HG02798 (cell line): Measurements from ENCODE around the gene CFAP58.
"Not testable (repeated sequence)": the region's sequence is repeated elsewhere in the genome, so short reads cannot be mapped to it uniquely, and the experiment has no call there.

ENCODE experiments used
- ATAC-seq: cut with Tn5 transposase; IDR thresholded peaks from one replicate; pipeline ENCODE4 v1.9.1; 2021; ENCODE audit warnings: mild to moderate bottlenecking; ENCODE audit not compliant: unreplicated experiment, poor library complexity

The CFAP58 gene

DNA sequence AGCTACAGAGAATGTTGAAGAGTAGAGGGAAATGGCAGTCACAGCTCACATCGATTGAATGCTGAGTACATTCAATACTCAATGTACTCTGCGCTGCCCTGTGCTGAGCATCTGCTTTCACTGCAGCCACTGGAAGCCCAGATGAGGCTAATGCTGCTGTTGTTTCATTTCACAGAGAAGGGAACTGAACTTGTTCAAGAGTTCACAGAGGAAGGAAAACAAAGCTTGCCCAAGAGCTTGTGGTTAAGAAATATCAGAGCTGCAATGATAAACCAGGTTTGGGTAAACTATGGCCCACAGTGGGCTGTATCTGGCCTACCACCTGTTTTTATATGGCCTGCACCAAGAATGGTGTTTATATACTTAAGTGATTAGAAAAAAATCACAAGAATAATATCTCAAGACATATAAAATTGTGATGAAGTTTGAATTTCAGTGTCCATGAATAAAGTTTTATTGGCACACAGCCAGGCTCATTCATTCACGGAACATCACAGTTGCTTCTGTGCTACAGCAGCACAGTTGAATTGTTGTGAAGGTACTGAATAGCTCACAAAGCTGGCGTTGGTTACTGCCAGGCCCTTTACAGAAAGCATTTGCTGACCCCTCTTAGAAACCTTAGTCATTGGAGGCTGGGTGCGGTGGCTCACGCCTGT is 64.1 kb downstream of the CFAP58 start:
- ATAC-seq: no peak

DNA sequence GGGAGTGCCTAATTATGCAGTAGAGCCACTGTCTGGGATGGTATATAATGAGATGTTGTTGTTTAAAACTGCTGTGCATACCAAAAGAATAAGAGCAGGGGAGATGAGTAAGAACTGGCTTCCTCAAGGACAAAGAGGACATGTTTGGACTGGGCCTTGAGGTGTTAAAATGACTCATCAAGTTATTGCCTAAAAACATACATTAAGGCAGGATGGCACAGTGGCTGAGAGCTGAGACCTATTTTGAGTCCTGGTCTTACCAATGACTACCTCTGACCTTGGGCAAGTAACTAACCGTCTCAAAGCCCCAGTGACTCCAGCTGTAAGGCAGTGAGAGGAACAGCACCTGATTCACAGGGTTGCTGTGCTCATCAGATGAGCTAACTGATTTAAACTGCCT is 71.1 kb downstream of the CFAP58 start:
- peak; percentile 90 for ATAC-seq

DNA sequence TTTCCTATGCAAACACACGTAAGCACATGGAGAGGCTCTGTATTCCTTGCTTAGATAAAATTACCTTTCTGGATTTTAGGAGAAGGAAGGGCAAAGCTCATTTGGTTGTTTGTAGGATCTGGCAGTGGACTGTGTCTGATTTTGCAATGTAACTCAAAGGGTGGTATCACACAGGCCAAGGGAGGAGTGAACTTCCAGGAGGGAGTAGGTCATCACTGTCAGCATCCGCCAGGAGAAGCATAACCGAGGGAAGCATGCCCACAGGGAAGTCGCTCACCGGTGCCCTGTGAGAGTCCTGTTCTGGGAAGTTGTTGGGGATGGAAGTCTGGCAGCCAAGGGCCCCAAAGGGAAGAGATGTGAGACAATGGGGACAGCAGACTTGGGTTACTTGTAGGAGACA is 74.4 kb downstream of the CFAP58 start:
- no peak for ATAC-seq

DNA sequence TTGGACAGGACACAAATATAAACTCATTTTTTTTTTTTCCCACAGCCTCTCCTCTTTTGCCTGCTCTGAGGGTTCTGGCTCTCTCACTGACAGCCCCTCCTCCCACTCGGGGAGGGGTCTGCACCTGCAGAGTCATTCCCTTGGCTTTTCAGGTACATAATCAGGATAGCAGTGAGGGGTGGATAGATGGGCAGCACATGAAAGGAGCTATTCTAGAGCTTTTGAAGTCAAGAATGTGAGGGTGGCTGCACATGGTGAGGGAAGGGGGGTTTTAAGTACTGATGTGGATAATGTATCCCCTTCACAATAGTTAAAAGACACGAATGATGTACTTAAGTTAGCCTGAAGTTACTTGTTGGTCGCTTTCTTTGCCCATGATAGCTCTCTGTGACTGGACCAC is 76.2 kb downstream of the CFAP58 start:
- no peak for ATAC-seq

DNA sequence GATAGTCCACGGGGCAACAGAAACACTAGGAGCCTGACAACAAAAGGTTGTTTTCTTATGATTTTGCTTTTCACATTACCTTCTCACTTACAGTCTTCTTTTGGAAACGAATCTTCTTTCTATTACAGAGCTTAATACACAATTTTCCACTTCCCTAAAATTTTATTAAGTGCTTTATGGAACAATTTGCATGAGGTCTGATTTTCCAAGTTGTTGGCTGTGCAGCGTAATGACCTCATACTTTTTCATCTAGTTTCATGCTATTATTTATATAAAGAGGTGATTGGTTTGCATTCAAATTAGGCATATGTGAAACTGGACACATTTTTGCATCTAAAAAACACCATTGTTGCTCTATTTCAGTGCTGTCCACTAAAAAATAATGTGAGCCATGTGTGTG is 76.7 kb downstream of the CFAP58 start:
- ATAC-seq: no peak

DNA sequence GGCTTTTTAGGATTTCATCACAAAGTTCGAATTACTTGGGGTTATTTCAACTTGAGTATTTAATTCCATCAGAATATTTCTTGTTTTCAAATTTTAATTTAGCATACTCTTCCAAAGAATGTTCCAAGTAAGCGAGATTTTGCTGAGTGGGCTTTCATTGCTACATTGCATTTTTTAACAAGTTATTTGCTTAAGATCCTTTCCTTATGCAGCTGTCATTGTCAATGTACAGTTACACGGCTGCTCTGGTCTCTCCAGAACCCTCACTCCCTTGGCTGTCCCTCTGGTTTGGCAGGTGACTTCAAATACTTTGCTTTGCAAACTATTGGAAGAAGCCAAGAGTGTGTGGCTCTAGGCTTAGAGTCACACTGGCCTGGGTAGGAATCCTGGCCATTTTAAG is 80.0 kb downstream of the CFAP58 start:
- ATAC-seq: no peak

DNA sequence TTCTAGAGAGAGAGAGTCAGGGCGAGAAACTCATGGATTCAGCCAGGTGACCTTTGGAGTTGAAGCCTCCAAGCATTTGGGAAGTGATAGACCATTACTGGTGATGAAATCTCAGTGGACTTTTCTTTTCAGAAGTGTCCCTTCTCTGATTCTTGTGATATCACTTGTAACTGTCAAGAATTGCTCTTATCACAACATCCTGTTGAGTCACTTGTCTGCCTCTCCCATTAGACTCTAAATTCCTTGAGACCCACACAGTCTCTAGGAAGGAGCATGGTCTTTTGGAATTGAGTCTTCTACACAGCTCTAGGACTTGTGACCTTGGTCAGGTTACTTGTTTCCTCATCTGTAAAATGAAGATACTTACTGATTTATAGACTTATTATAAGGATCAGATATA is 81.0 kb downstream of the CFAP58 start:
- ATAC-seq: no peak

DNA sequence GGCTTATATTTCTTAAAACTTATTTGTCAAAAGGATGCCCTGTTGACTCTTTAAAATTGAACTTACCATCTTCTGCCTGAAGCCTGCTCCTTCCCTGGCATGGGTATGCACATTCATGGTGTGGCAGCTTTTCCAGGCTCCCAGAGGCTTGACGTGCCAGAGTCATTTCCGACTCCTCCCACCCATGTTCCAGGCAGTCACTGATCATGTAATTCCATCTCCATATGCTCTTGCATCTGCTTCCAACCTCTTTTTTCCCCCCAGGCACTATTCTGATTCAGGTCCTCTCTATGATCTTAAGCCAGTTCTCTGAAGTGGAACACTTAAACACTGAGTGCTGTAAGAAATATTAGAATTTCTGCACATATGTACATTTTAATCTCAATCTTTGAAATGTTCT is 82.2 kb downstream of the CFAP58 start:
- no peak for ATAC-seq

DNA sequence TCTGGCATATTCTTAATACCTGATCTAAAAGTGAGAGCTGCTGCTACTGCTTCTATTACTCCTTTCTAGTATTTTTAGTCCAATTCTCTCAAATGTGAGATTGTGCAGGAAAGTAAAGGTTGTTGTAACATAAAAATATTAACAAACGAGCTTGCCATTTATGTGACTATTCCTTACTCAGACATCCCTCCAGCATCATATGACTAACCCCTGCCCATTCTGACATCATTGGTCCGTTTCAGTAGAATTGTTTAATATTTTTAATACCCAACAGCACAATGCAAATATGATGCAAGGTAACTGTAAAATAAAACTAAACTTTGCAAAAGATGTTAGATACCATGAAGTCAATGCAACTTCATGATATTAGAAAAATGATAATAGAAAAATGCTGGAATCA is 83.6 kb downstream of the CFAP58 start:
- ATAC-seq: no peak

DNA sequence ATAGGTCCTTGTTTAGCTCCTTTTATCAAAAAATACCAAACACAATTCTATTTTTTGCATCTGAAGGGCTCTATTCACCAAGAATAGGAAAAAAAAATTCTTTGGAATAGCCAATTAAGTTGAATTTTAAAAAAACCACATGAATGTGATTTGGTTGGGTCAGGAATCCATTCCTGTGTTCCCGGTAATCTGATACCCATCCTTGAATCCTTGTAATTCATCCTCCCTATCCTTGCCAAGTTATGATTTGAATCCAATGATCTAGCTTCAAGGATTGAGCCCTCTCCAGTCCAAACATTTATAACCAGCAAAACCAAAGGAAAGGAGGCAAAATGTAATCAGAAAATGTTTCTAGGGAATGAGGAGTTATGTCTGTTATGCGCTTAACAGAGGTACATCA is 86.6 kb downstream of the CFAP58 start:
- no peak for ATAC-seq

DNA sequence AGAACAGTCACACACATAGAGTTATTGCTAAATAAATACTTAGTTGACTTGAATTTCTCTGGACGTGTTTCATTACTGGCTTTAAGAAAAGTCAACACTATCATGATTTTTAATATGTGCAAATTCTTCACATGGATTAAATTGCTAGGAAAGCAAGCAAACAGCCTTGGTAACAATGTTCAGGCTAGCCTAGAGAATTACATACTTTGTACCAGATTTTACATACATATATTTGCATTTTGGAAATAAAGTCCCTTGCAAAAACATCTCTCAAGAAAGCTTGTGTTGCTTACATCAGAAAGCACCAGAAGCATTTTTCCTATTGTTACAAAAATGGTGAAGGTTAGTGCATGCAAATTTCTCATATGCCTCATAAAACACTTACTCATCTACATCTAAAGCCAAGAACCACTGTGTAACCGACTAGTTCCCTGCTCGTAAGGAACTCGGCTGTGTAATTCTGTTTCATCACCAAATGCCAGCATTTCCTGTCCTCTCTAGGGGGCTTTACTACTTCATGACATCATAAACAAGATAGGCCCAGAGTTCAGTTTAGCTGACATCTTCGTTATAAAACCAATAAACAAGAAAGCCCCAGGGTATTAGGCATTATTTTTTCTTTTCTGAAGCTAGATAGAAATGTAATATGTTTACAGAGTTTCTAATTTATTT is 87.8 kb downstream of the CFAP58 start:
- ATAC-seq: no peak

DNA sequence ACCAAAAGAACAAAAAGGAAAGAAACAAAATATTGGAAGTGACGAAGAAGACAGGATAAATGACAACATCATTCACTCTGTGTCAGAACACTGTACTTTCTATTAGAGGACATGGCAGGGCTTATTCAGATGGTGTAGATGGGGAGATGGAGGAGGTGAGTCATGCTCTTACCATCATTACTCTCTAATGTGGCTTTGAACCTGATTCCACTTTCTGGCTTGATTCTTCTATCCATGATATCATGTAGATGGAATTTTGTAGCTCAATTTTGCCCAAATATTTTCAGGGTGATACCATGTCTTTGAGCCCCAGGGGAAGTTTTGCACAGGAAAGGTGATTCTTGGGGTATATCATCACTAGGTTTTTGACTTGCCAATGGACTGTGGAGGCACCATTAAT is 91.7 kb downstream of the CFAP58 start:
- ATAC-seq: no peak

DNA sequence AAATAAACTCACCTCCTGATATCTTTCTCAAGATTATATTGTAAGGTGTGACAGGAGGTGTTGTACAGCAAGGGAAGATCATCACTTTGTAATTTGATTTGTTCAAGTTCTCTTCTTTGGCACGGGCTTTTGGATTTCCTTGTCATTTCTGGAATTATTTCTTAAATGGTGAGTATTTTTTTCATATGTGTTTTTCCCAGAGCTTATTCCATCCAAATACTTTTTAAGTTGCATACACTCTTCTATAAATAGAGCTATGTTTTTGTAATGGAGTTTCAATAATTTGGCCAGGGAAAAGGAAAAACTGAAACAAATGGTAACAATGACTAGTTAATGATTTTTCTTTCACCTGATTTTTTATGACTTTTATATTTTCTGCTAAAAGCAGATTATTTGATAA is 92.5 kb downstream of the CFAP58 start:
- ATAC-seq: no peak

DNA sequence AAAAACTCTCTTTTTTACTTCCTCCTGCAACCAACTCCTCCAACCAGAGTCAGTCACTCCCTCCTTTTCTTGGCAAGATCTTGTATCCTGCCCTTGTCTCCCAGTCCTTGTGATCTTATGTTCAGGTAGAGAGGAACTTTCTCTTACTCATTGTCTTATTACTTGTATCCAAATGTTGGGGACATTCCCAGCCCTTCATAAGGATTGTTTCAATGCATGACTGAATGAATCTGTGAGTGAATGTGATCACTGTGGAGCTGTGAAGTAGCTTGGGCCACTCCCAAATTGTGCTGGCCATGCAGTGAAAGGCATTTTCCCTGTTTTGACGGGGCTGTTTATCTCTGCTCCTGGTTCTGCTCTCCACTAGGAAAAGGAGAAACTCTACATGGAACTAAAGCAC is 93.7 kb downstream of the CFAP58 start:
- no peak for ATAC-seq

DNA sequence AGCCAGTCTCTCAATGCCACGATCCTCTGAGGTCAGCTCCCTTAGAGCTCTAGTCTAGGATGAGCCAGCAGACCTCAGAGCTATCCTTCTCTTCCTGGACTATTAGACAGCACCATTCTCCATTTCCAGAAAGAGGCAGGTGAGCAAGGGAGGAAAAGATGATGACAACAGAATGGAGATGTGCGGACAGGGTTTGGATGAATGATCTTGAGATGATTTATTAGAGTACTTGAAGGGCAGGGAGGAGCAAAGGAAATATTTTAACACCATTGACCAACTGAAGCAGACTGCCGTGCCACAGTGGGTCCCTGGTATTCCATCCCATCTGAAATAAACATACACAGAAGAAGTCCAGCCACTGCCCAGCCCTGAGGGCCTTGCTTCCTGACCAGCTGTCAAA is 94.3 kb downstream of the CFAP58 start:
- ATAC-seq: no peak

DNA sequence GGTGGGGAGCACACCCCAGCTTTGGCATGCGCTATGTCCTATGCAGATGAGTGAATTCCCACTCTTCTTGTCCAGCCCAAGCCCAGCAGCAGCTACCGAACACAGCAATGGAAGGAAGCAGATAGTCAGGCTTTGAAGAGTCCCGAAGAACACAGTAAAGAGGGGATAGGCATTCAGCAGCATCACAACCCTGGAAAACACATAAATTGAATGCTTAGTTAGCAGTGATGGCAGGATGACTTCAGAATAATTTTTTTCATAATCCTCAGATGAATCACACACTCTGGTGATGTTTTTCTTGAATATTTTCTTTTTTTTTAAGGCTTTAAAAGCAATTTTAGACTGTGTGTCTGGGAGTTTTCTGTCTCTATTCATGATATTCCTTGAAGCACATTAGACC is 95.8 kb downstream of the CFAP58 start:
- ATAC-seq: no peak

DNA sequence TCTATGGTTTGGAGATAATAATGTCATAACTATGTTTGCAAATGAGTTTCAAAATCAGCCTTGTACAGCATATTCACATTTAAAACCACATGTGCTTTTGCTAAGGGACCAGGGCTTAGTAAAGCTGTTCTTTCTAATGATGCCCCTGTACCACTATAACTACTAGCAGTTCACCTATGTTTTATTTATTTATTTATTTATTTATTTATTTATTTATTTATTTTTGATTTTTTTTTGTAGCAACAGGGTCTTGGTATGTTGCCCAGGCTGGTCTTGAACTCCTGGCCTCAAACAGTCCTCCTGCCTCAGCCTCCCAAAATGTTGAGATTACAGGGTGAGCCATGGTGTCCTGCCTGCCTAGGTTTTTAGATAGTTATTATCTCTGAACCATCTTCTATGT is 96.9 kb downstream of the CFAP58 start:
- no peak for ATAC-seq

DNA sequence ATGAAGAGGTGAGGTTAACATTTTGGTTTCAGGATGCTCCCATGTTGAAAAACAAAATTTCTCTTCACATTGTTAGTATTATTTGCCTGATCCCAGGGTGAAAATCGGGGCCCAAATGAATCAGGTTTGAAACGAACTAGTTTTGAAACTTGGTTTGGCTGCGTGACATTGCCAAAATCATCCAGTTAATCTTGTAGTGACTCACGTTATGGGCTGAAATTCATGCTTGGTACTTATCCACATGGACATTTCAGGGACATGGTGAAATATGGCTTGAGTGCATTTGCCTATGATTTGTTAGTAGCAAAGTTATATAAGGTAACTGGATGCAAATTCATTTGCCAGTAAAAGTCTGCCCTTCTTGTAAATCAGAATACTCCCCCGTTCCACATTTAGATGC is 97.3 kb downstream of the CFAP58 start:
- ATAC-seq: no peak

DNA sequence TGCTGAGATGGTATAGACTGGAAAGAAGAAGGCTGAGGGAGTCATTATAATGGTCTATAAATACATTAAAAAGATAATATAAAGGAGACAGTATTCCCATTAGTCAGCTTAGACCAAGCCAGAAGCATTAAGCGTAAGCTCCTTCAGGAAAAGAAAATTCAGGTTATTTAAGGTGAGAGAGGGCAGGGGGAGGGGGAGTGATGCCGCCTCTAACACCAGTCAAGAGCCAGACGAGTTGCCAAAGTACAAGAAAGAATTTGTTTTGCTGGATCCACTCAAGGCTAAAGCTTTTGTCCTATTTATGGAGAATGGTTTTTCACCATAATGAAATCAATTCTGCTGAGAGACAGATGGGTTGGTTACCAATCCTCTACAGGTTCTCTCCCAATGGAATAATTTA is 99.3 kb downstream of the CFAP58 start:
- no peak for ATAC-seq

DNA sequence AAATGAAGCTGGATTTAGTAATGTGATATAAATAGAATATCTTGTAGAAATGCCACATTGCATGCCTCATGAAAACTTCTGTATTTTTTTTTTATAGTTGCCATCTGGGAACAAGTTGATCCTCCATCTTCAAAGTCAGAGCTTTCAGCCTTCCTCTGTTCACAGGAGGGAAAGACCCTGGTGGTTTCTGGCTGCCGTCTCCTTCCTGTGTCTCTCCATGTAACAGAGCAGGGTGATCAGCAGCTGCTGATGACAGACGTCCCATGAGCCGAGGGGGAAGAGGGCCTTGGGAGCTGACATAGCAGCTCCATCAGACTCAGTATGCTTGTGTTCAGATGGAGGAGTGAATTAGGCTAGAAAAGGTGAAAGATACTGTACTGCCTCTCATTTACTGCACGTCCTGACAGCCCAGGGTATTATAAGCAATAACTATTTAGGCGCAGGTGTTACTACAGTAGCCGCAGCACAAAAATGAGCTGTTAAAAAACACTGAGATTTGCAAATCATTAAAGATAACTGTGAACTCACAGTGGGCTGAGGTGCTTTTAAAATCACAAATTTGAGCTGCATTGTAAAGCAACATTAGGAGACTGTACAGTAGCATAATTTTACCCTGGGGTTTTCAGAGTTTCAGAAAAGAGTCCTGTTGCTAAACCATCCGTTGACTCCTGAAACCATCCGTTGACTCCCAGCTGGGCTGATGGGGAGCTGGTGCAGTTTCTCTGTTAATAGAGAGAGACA is 103.3 kb downstream of the CFAP58 start:
- ATAC-seq: peak; percentile 71

DNA sequence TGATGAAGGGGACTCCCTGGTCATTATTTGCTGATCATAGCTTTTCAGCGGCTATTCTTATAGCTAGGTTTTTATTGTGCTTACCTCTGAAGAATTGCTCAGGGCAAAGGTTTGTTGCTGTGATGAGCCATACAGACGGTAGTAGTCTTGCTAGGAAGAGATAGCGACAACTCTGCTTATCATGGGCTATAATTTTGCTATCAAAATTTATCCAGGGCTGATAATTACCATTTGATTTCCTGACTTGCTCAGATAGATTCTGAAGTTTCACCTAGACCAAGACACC is 103.9 kb downstream of the CFAP58 start:
- no peak for ATAC-seq

DNA sequence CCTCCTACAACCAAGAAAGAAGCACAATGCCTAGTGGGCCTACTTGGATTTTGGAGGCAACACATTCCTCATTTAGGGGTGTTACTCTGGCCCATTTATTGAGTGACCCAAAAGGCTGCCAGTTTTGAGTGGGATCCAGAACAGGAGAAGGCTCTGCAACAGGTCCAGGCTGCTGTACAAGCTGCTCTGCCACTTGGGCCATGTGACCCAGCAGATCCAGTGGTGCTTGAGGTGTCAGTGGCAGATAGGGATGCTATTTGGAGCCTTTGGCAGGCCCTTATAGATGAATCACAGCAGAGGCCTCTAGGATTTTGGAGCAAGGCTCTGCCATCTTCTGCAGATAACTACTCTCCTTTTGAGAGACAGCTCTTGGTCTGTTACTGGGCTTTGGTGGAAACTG is 111.9 kb downstream of the CFAP58 start:
- ATAC-seq: not testable (repeated sequence)
